Spleen (tissue), 11 donors: ENCODE results near the gene INAVA. TPM values are rescaled to one million over a fixed set of nuclear protein-coding genes. Genes with fewer than 3 reads are reported as not detected.

Experiments used
- DNase-seq: peaks from one replicate; pipeline ENCODE4 v3.0.0-alpha.2; 2020
- H3K27ac ChIP-seq, 8 donors: fragments of 200-600 bp; sonication (generic) in 7 of 8; 1 replicate in 4 of 8; 2 replicates in 4 of 8; pipeline versions ENCODE4 v1.5.0 to v1.8.0; 2016 to 2021; ENCODE audit warnings: inconsistent platforms in 4 of 8, mild to moderate bottlenecking in 4 of 8, moderate library complexity in 1 of 8
- H3K27me3 ChIP-seq, 7 donors: fragments of 200-600 bp; sonication (generic) in 6 of 7; replicated peaks in 1 of 7; 1 replicate in 4 of 7; 2 replicates in 3 of 7; pipeline versions ENCODE4 v1.5.0 to v1.8.0; 2016 to 2021; ENCODE audit warnings: inconsistent platforms in 3 of 7, mild to moderate bottlenecking in 1 of 7
- H3K36me3 ChIP-seq, 6 donors: fragments of 200-600 bp; sonication (generic) in 5 of 6; 1 replicate in 4 of 6; 2 replicates in 2 of 6; pipeline versions ENCODE4 v1.5.0 to v1.8.0; 2016 to 2021; ENCODE audit warnings: inconsistent platforms in 2 of 6
- H3K4me1 ChIP-seq, 6 donors: fragments of 200-600 bp; sonication (generic) in 5 of 6; 1 replicate in 3 of 6; 2 replicates in 3 of 6; pipeline versions ENCODE4 v1.5.0 to v1.8.0; 2016 to 2021; ENCODE audit warnings: inconsistent platforms in 3 of 6
- H3K4me3 ChIP-seq, 8 donors: fragments of 200-600 bp; sonication (generic) in 7 of 8; 1 replicate in 4 of 8; 2 replicates in 4 of 8; pipeline versions ENCODE4 v1.5.0 to v1.8.0; 2016 to 2021; ENCODE audit warnings: inconsistent platforms in 4 of 8, mild to moderate bottlenecking in 4 of 8, moderate library complexity in 2 of 8
- H3K9me3 ChIP-seq, 8 donors: fragments of 200-600 bp; sonication (generic) in 7 of 8; 1 replicate in 4 of 8; 2 replicates in 4 of 8; pipeline versions ENCODE4 v1.5.0 to v1.8.0; 2016 to 2021; ENCODE audit warnings: inconsistent platforms in 4 of 8
- POLR2A ChIP-seq, 3 donors: fragments of 450-650 bp; IDR thresholded peaks; one replicate each; pipeline ENCODE4 v1.5.1; 2017; ENCODE audit warnings: antibody characterized with exemption in 3 of 3, mild to moderate bottlenecking in 1 of 3
- POLR2AphosphoS5 ChIP-seq, 3 donors: sonication (generic); formaldehyde crosslinking; IDR thresholded peaks; one replicate each; pipeline ENCODE4 v1.5.1; 2017; ENCODE audit warnings: antibody characterized with exemption in 3 of 3
- WGBS, 5 donors: extraction: QIAGEN DNeasy Blood & Tissue Kit in 3 of 5; methylation state at CpG; one replicate each; pipeline versions ENCODE4 v1.1.5 to v1.1.7; 2013 to 2018; 5-methylcytosine and 5-hydroxymethylcytosine counted together
- intact Hi-C: fragments of 100-400 bp; cut with DNase I; formaldehyde crosslinking; loops from one replicate; pipeline ENCODE4 v1.15.0; 2023; ENCODE audit warnings: low total_unique reads
- polyA plus RNA-seq, 3 donors: library from polyadenylated mRNA; stranded (reverse); fragments of 200-250 nt; gene quantifications; one replicate each; pipeline ENCODE4 v1.2.1, GENCODE V29; 2013
- total RNA-seq, 7 donors: library from RNA; depleted of rRNA in 3 of 7; stranded (reverse); fragments of >200 nt in 3 of 7; fragmentation: NEBNext Ultra II Directional in 4 of 7; extraction: Animal tissue kit (Norgen Biotek cat#: 25700) in 4 of 7; gene quantifications; one replicate each; pipeline versions ENCODE4 v1.1.0 to v1.2.1, GENCODE V29; 2016 to 2021
- TF ChIP-seq, protein P1 (sequence below), 11 experiments: fragments of 200-600 bp in 7 of 11; fragments of 450-650 bp in 4 of 11; sonication (generic) in 4 of 11; IDR thresholded peaks in 8 of 11; conservative IDR thresholded peaks in 3 of 11; 1 replicate in 7 of 11; 2 replicates in 4 of 11; pipeline versions ENCODE4 v1.4.0 to v1.8.0; 2016 to 2021; ENCODE audit warnings: antibody characterized with exemption in 11 of 11, inconsistent platforms in 4 of 11, mild to moderate bottlenecking in 1 of 11
- donor health status: healthy with polysubstance abuse.
- donor health status: DM: no; HTN: no; CAD: no; lungs with moderate emphysema.
- donor health status: DM: no; HTN: no; CAD: no.
- donor health status: Bipolar disorder and iron deficiency.
- donor health status: healthy.
- donor health status: DM: no; HTN: no; CAD: no.
- donor health status: DM: yes; HTN: yes; CAD: no.

The INAVA gene
- total and polyA plus RNA-seq, 10 donors, result 0.32 to 1.4 (median 0.42) TPM; not detected in 3

DNA sequence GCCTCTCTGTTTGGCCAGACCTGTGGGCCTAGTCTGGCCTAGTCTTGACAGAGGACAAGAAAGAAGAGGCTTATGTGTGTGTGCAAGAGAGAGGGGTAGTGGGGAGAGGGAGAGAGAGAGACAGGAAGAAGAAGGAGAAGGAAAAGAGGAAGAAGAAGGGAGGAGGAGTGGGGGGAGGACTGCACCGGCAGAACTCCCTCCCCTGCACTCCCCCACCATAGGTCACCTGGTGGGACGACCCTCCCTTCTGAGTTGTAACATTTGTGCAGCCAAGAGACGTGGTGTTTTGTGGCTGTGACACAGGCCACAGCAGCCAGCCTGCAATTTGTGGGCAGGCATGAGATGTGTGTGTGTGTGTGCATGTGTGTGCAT is 4.3 kb downstream of the INAVA start:
- DNase-seq, result peak; percentile 39
- H3K36me3 ChIP-seq, result no peaks in the 10 kb centered on the region
- H3K4me3 ChIP-seq, result no peak overlapping the region
- no peak overlapping the region for H3K27ac ChIP-seq
- TF ChIP-seq, protein P1, sequence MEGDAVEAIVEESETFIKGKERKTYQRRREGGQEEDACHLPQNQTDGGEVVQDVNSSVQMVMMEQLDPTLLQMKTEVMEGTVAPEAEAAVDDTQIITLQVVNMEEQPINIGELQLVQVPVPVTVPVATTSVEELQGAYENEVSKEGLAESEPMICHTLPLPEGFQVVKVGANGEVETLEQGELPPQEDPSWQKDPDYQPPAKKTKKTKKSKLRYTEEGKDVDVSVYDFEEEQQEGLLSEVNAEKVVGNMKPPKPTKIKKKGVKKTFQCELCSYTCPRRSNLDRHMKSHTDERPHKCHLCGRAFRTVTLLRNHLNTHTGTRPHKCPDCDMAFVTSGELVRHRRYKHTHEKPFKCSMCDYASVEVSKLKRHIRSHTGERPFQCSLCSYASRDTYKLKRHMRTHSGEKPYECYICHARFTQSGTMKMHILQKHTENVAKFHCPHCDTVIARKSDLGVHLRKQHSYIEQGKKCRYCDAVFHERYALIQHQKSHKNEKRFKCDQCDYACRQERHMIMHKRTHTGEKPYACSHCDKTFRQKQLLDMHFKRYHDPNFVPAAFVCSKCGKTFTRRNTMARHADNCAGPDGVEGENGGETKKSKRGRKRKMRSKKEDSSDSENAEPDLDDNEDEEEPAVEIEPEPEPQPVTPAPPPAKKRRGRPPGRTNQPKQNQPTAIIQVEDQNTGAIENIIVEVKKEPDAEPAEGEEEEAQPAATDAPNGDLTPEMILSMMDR (IDR thresholded peaks at IDR 0.05 in 8 of 11, conservative IDR thresholded peaks at IDR 0.05 in 3 of 11), result no peak
- no peak for TF ChIP-seq POLR2A (IDR thresholded peaks at IDR 0.05)
- TF ChIP-seq POLR2AphosphoS5 (IDR thresholded peaks at IDR 0.05), result no peak
- WGBS, 5 donors, result 8 to 32% (median 26%) methylated on average over 3 of the region's 3 CpGs
- H3K4me1 ChIP-seq, result peaks cover 0 to 26% (median 6%) of the 10 kb centered on the region in 6 donors
- intact Hi-C loops, result no loop called here
- H3K27me3 ChIP-seq, result peaks cover 0 to 4% (median 0%) of the 10 kb centered on the region in 7 donors
- H3K9me3 ChIP-seq, result no peaks in the 10 kb centered on the region

GRCh38 chr1:200899451-200899915 is 4.8 kb downstream of the INAVA start:
- intact Hi-C loops, result no loop called here
- Histone ChIP-seq H3K4me1 (peaks cover 0 to 30% (median 6%) of the 10 kb centered on the region in 6 donors), H3K4me3 (no peak overlapping the region), H3K9me3 (no peaks in the 10 kb centered on the region), H3K27me3 (peaks cover 0 to 4% (median 0%) of the 10 kb centered on the region in 7 donors), H3K27ac (no peak overlapping the region), H3K36me3 (no peaks in the 10 kb centered on the region)
- DNase-seq, result peak; percentile 55
- TF ChIP-seq POLR2A (IDR thresholded peaks at IDR 0.05) (no peak), POLR2AphosphoS5 (IDR thresholded peaks at IDR 0.05) (no peak)
- TF ChIP-seq, protein P1 (IDR thresholded peaks at IDR 0.05 in 8 of 11, conservative IDR thresholded peaks at IDR 0.05 in 3 of 11), result no peak
- WGBS, 5 donors, result 82 to 89% (median 82%) methylated on average over 7 to 10 of the region's 10 CpGs

DNA sequence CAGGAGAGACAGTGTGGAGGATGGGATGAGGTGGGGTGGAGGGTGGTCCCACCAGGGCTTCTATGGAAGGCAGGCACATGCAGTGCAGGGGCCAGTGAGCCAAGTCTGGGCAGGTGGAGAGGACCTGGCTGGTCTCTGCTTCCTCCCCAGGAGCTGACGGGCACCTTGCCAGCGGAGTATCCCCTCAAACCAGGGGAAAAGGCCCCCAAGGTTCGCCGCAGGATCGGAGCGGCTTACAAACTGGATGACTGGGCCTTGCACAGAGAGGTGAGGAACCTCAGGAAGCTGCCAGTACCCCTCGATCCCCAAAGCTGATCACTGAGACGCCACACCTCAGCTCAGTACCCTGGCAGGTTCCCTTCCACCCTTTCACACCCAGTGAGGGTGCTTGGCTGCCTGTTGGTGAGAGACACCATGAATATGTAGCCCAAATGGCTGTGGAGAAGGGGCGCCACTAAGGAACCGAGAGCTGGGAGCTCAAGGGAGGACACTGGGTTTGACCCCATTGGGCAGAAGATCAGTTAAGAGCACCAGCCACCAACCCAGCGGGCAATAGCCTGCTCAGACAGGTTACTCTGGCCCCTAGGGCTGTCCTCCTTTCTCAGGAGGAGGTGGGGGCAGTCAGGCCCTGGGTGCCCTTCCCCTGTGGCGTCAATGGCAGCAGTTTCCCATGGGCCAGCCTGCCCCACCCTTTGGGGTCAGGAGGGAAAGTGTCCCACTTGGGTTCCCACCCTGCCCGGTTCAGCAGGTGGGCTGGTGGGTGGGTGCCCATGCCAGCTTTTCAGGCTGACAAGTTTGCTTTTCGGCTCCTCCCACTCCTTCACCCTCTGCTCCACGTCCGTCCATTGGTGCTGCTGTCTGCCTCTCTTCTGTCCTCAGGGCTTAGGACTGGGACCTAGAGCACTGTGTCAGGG is 5.5 kb downstream of the INAVA start:
- TF ChIP-seq POLR2AphosphoS5 (IDR thresholded peaks at IDR 0.05) (no peak), POLR2A (IDR thresholded peaks at IDR 0.05) (no peak)
- TF ChIP-seq, protein P1 (IDR thresholded peaks at IDR 0.05 in 8 of 11, conservative IDR thresholded peaks at IDR 0.05 in 3 of 11), result no peak
- 87 to 95% (median 93%) methylated on average over 11 to 16 of the region's 16 CpGs for WGBS, 5 donors
- Histone ChIP-seq H3K27ac (no peak overlapping the region), H3K36me3 (no peaks in the 10 kb centered on the region), H3K4me1 (peaks cover 0 to 38% (median 6%) of the 10 kb centered on the region in 6 donors), H3K4me3 (no peak overlapping the region), H3K9me3 (no peaks in the 10 kb centered on the region), H3K27me3 (peaks cover 0 to 4% (median 0%) of the 10 kb centered on the region in 7 donors)
- intact Hi-C loops, result no loop called here
- peak; percentile 67 for DNase-seq

GRCh38 chr1:200900877-200901276 is 6.2 kb downstream of the INAVA start:
- DNase-seq, result peak; percentile 67
- TF ChIP-seq, protein P1 (IDR thresholded peaks at IDR 0.05 in 8 of 11, conservative IDR thresholded peaks at IDR 0.05 in 3 of 11), result no peak
- TF ChIP-seq POLR2A (IDR thresholded peaks at IDR 0.05), result no peak
- TF ChIP-seq POLR2AphosphoS5 (IDR thresholded peaks at IDR 0.05), result no peak

More at GRCh38 chr1:200900877-200901276, 6.2 kb downstream of the INAVA start:
- no peaks in the 10 kb centered on the region for H3K9me3 ChIP-seq
- intact Hi-C loops, result no loop called here
- no peak overlapping the region for H3K27ac ChIP-seq
- H3K36me3 ChIP-seq, result no peaks in the 10 kb centered on the region
- 92 to 98% (median 96%) methylated on average over 9 to 17 of the region's 17 CpGs for WGBS, 5 donors
- peaks cover 0 to 41% (median 12%) of the 10 kb centered on the region in 6 donors for H3K4me1 ChIP-seq
- no peak overlapping the region for H3K4me3 ChIP-seq
- peaks cover 0 to 4% (median 0%) of the 10 kb centered on the region in 7 donors for H3K27me3 ChIP-seq
